Panc1 (cell line): ENCODE measurements around the gene RNF7. TPM values are rescaled to one million over a fixed set of nuclear protein-coding genes. Genes with fewer than 3 reads are reported as not detected.

ENCODE experiments used
- ATAC-seq: fragments of 200-7000 bp; cut with Tn5 transposase; 2 replicates; pipeline ENCODE4 v1.9.1; 2020; ENCODE audit warnings: mild to moderate bottlenecking, moderate library complexity
- BruUV-seq: library from RNA; stranded (reverse); fragments of 400-500 nt; replicated peaks from 2 replicates; lab custom pipeline; 2021; lab: Mats Ljungman, UMichigan
- CTCF ChIA-PET: fragments of 300-600 bp; sonication (Branson Sonifier 250); formaldehyde crosslinking; loops from one replicate; lab custom pipeline; 2022; ENCODE audit warnings: antibody characterized with exemption; lab: Charles Lee
- POLR2A ChIA-PET: fragments of 300-600 bp; sonication (Branson Sonifier 250); formaldehyde crosslinking; loops from one replicate; lab custom pipeline; 2022; ENCODE audit warnings: antibody characterized with exemption; lab: Charles Lee
- DNase-seq: peaks from one replicate; pipeline ENCODE4 v3.0.0-alpha.2; 2010; ENCODE audit warnings: low read depth, low spot score
- H3K27ac ChIP-seq: 2 replicates; pipeline ENCODE4 v1.5.1; 2011; ENCODE audit warnings: mild to moderate bottlenecking, low read length, inconsistent platforms
- H3K27me3 ChIP-seq: fragments of 200-500 bp; sonication (Bioruptor generic); 2 replicates; pipeline ENCODE4 v1.6.0; 2014; ENCODE audit warnings: low read length, inconsistent platforms; ENCODE audit not compliant: control insufficient read depth, insufficient read depth
- H3K36me3 ChIP-seq: fragments of 200-500 bp; sonication (Bioruptor generic); 2 replicates; pipeline ENCODE4 v1.5.1; 2014; ENCODE audit warnings: inconsistent platforms, mild to moderate bottlenecking, low read length, moderate library complexity; ENCODE audit not compliant: control insufficient read depth, insufficient read depth
- H3K4me1 ChIP-seq: 2 replicates; pipeline ENCODE4 v1.5.1; 2011; ENCODE audit warnings: inconsistent platforms, mild to moderate bottlenecking, low read length, moderate library complexity; ENCODE audit not compliant: control insufficient read depth, insufficient read depth
- H3K4me3 ChIP-seq, 2 experiments: 2 replicates each; pipeline ENCODE4 v1.5.1; 2011 to 2012; ENCODE audit warnings: low read depth in 2 of 2, low read length in 2 of 2, mild to moderate bottlenecking in 2 of 2, inconsistent platforms in 1 of 2, moderate library complexity in 1 of 2
- H3K9me3 ChIP-seq: fragments of 200-500 bp; sonication (Bioruptor generic); 2 replicates; pipeline ENCODE4 v1.5.1; 2014; ENCODE audit warnings: low read depth, mild to moderate bottlenecking, inconsistent platforms, low read length, moderate library complexity; ENCODE audit not compliant: control insufficient read depth, insufficient read depth
- POLR2AphosphoS5 ChIP-seq: IDR thresholded peaks from 2 replicates; pipeline ENCODE4 v1.6.1; 2012; ENCODE audit warnings: mild to moderate bottlenecking, low read depth, low read length, moderate library complexity
- SIN3A ChIP-seq: IDR thresholded peaks from 2 replicates; pipeline ENCODE4 v1.6.1; 2012; ENCODE audit warnings: low read depth, mild to moderate bottlenecking, low read length, moderate library complexity, borderline replicate concordance; ENCODE audit not compliant: insufficient read depth
- TCF7L2 ChIP-seq: IDR thresholded peaks from 2 replicates; pipeline ENCODE4 v1.6.1; 2011; ENCODE audit warnings: mild to moderate bottlenecking, low read depth, low read length, inconsistent platforms
- in situ Hi-C: cut with HindIII; loops from 2 replicates; pipeline ENCODE4 v1.10.0; 2016; ENCODE audit warnings: low sequenced_read_pairs, low pct_unique_long_range_greater_than_20kb
- intact Hi-C: fragments of 100-400 bp; cut with micrococcal nuclease; formaldehyde crosslinking; loops from one replicate; pipeline ENCODE4 v1.10.0; 2022; ENCODE audit not compliant: unreplicated experiment
- total RNA-seq: library from RNA; stranded (reverse); gene quantifications from one replicate; pipeline ENCODE4 v1.2.1, GENCODE V29; 2021; ENCODE audit not compliant: unreplicated experiment
- TF ChIP-seq, protein P1 (sequence below): fragments of 450-650 bp; IDR thresholded peaks from 2 replicates; pipeline ENCODE4 v1.5.1; 2017; ENCODE audit warnings: mild to moderate bottlenecking
- TF ChIP-seq, protein P2 (sequence below), 2 experiments: IDR thresholded peaks; 2 replicates each; pipeline ENCODE4 v1.6.1; 2011 to 2012; ENCODE audit warnings: low read depth in 2 of 2, control low read depth in 1 of 2, low read length in 1 of 2, mild to moderate bottlenecking in 1 of 2, moderate library complexity in 1 of 2; ENCODE audit not compliant: insufficient read depth in 1 of 2

RNF7 gene
- total RNA-seq, 1 experiment from 2014 or later, result 87.3 TPM

DNA sequence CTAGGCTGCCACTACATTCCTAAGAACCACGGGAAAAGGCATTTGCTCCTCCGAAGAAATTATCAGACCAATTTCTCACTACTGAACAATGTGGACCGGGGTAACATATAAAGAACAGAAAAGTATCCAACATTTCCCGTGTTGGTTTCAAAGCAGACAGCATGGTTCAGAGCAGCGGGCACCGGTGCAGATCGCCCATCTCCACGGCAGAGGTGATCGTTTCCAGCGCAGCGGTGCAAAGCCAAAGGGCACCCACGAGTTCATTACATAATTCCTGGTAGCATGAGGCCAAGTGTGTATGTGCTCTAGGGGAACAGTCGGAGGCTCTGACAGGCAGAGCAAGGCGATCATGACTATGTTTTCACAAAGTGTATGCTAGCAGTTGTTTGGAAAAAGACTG lies 38.3 kb downstream of the RNF7 start:
- in situ Hi-C loops (no loop called here), intact Hi-C loops (no loop called here)
- POLR2A ChIA-PET, result no interaction called here
- BruUV-seq, result no TSS peak
- Histone ChIP-seq H3K4me3 (no peak overlapping the region), H3K27me3 (no peaks in the 10 kb centered on the region), H3K9me3 (no peaks in the 10 kb centered on the region), H3K4me1 (no peaks in the 10 kb centered on the region), H3K36me3 (no peaks in the 10 kb centered on the region), H3K27ac (no peak overlapping the region)
- TF ChIP-seq, protein P1, sequence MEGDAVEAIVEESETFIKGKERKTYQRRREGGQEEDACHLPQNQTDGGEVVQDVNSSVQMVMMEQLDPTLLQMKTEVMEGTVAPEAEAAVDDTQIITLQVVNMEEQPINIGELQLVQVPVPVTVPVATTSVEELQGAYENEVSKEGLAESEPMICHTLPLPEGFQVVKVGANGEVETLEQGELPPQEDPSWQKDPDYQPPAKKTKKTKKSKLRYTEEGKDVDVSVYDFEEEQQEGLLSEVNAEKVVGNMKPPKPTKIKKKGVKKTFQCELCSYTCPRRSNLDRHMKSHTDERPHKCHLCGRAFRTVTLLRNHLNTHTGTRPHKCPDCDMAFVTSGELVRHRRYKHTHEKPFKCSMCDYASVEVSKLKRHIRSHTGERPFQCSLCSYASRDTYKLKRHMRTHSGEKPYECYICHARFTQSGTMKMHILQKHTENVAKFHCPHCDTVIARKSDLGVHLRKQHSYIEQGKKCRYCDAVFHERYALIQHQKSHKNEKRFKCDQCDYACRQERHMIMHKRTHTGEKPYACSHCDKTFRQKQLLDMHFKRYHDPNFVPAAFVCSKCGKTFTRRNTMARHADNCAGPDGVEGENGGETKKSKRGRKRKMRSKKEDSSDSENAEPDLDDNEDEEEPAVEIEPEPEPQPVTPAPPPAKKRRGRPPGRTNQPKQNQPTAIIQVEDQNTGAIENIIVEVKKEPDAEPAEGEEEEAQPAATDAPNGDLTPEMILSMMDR, result no peak
- no peak for TF ChIP-seq TCF7L2
- TF ChIP-seq, protein P2, sequence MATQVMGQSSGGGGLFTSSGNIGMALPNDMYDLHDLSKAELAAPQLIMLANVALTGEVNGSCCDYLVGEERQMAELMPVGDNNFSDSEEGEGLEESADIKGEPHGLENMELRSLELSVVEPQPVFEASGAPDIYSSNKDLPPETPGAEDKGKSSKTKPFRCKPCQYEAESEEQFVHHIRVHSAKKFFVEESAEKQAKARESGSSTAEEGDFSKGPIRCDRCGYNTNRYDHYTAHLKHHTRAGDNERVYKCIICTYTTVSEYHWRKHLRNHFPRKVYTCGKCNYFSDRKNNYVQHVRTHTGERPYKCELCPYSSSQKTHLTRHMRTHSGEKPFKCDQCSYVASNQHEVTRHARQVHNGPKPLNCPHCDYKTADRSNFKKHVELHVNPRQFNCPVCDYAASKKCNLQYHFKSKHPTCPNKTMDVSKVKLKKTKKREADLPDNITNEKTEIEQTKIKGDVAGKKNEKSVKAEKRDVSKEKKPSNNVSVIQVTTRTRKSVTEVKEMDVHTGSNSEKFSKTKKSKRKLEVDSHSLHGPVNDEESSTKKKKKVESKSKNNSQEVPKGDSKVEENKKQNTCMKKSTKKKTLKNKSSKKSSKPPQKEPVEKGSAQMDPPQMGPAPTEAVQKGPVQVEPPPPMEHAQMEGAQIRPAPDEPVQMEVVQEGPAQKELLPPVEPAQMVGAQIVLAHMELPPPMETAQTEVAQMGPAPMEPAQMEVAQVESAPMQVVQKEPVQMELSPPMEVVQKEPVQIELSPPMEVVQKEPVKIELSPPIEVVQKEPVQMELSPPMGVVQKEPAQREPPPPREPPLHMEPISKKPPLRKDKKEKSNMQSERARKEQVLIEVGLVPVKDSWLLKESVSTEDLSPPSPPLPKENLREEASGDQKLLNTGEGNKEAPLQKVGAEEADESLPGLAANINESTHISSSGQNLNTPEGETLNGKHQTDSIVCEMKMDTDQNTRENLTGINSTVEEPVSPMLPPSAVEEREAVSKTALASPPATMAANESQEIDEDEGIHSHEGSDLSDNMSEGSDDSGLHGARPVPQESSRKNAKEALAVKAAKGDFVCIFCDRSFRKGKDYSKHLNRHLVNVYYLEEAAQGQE (IDR thresholded peaks at IDR 0.05; ENCODE audit: insufficient read depth in 1 of 2, low read depth in 2 of 2, low read length in 1 of 2), result no peak
- no peak for TF ChIP-seq POLR2AphosphoS5
- no peak for TF ChIP-seq SIN3A
- ATAC-seq (peak; percentile 43), DNase-seq (no peak)
- CTCF ChIA-PET, result no interaction called here

GRCh38 chr3:141776885-141777284 lies 38.8 kb downstream of the RNF7 start:
- H3K36me3 ChIP-seq, result no peaks in the 10 kb centered on the region
- ChIA-PET CTCF (no interaction called here), POLR2A (no interaction called here)
- H3K27me3 ChIP-seq, result no peaks in the 10 kb centered on the region
- no peak overlapping the region for H3K27ac ChIP-seq
- peak; percentile 22; the same call in 1 of the 2 replicates for ATAC-seq
- no peak overlapping the region for H3K4me3 ChIP-seq
- intact Hi-C loops, result no loop called here
- no TSS peak for BruUV-seq
- H3K4me1 ChIP-seq, result no peaks in the 10 kb centered on the region
- in situ Hi-C loops, result no loop called here
- TF ChIP-seq, protein P1, result no peak
- no peak for TF ChIP-seq POLR2AphosphoS5
- TF ChIP-seq, protein P2 (IDR thresholded peaks at IDR 0.05; ENCODE audit: insufficient read depth in 1 of 2, low read depth in 2 of 2, low read length in 1 of 2), result no peak
- TF ChIP-seq TCF7L2, result no peak
- TF ChIP-seq SIN3A, result no peak
- no peak for DNase-seq
- H3K9me3 ChIP-seq, result no peaks in the 10 kb centered on the region
